Right atrium auricular region (tissue), 2 donors: ENCODE measurements around the gene CACNA2D2. TPM values are rescaled to one million over a fixed set of nuclear protein-coding genes. Genes with fewer than 3 reads are reported as not detected.

Source experiments
- DNase-seq: peaks from one replicate; pipeline ENCODE4 v3.0.0-alpha.2; 2019; ENCODE audit warnings: low spot score
- H3K27ac ChIP-seq, 2 donors: fragments of 200-600 bp; sonication (generic); 1 replicate in 1 of 2; 2 replicates in 1 of 2; pipeline ENCODE4 v1.5.1; 2016 to 2019
- H3K27me3 ChIP-seq, 2 donors: fragments of 200-600 bp; sonication (generic); one replicate each; pipeline versions ENCODE4 v1.5.1 to v1.6.0; 2017 to 2019
- H3K36me3 ChIP-seq: fragments of 200-600 bp; sonication (generic); one replicate; pipeline ENCODE4 v1.5.1; 2016
- H3K4me1 ChIP-seq, 2 donors: fragments of 200-600 bp; sonication (generic); one replicate each; pipeline versions ENCODE4 v1.5.1 to v1.6.0; 2017 to 2019
- H3K4me3 ChIP-seq, 2 donors: fragments of 200-600 bp; sonication (generic); 1 replicate in 1 of 2; 2 replicates in 1 of 2; pipeline ENCODE4 v1.5.1; 2017 to 2019; ENCODE audit warnings: mild to moderate bottlenecking in 1 of 2, moderate library complexity in 1 of 2
- H3K9me3 ChIP-seq, 2 donors: fragments of 200-600 bp; sonication (generic); one replicate each; pipeline ENCODE4 v1.5.1; 2019
- CTCF ChIP-seq, 2 donors: fragments of 200-600 bp; sonication (generic); IDR thresholded peaks; one replicate each; pipeline ENCODE4 v1.5.1; 2019; ENCODE audit warnings: antibody characterized with exemption in 2 of 2
- total RNA-seq, 2 donors: library from RNA; depleted of rRNA; stranded (reverse); fragments of >200 nt; gene quantifications; one replicate each; pipeline ENCODE4 v1.1.0, GENCODE V29; 2016

Gene CACNA2D2
- total RNA-seq, 2 donors from 2014 or later: 3.7 to 6.2 TPM

- Histone ChIP-seq H3K4me3 (no peak overlapping the region), H3K36me3 (no peaks in the 10 kb centered on the region), H3K9me3 (no peaks in the 10 kb centered on the region), H3K27ac (no peak overlapping the region), H3K4me1 (no peaks in the 10 kb centered on the region), H3K27me3 (no peaks in the 10 kb centered on the region)
- no peak for DNase-seq
- no peak for TF ChIP-seq CTCF (IDR thresholded peaks at IDR 0.05)
These were observed 92.2 kb downstream of the CACNA2D2 start for GRCh38 chr3:50411229-50411628.

GRCh38 chr3:50410608-50411139 is 92.8 kb downstream of the CACNA2D2 start:
- H3K9me3 ChIP-seq: no peaks in the 10 kb centered on the region
- DNase-seq: no peak
- no peak overlapping the region for H3K4me3 ChIP-seq
- no peaks in the 10 kb centered on the region for H3K36me3 ChIP-seq
- no peaks in the 10 kb centered on the region for H3K4me1 ChIP-seq
- TF ChIP-seq CTCF (IDR thresholded peaks at IDR 0.05): no peak
- H3K27me3 ChIP-seq: no peaks in the 10 kb centered on the region
- no peak overlapping the region for H3K27ac ChIP-seq

DNA sequence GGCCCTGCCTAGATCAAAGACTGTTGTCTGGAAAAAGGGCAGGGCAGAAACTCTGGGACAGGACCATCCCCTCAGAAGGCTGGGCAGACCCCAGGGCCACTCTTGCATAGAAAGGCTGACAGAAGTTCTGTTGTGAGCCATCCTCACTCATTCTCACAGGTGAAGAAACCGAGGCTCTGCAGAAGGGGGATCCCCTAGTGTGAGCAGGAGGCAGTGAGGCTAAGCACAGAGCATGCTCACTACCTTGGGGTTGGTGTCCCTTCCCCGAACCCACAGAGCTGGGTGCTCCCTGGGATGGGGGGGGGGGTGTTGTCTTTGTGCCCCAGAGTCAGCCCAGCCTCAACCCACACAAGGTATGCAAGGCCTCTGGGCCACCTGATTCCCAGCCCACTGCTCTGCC is 93.2 kb downstream of the CACNA2D2 start:
- no peak for TF ChIP-seq CTCF (IDR thresholded peaks at IDR 0.05)
- no peaks in the 10 kb centered on the region for H3K4me1 ChIP-seq
- no peak for DNase-seq

DNA sequence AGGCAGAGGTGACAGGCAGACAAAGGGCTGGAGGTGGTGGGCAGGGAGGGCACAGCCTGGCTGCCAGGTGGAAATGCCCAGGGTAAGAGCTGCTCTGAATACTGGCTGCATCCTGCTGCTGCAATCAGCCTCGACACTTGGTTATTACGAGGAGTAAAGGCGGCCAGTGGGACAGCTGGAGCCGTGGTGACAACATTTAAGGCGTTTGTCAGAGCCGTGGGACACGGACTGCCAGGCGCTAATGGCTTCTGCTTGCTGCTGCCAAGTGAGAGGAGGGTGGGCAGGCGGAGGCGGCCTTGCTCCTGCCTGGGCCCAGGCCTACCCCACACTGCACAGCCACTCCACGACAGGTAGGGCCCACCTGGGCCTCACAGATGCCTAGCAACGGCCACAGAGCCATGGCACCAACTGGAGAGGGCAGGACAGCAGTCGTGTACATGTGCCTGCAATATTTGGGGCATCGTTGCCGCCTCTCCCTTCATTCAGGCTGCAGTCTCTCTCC is 94.9 kb downstream of the CACNA2D2 start:
- Histone ChIP-seq H3K9me3 (no peaks in the 10 kb centered on the region), H3K36me3 (no peaks in the 10 kb centered on the region), H3K4me1 (no peaks in the 10 kb centered on the region), H3K4me3 (no peak overlapping the region), H3K27me3 (no peaks in the 10 kb centered on the region), H3K27ac (no peak overlapping the region)
- no peak for DNase-seq
- no peak for TF ChIP-seq CTCF (IDR thresholded peaks at IDR 0.05)

More for the DNA sequence above, 93.2 kb downstream of the CACNA2D2 start:
- Histone ChIP-seq H3K27ac (no peak overlapping the region), H3K4me3 (no peak overlapping the region), H3K9me3 (no peaks in the 10 kb centered on the region), H3K27me3 (no peaks in the 10 kb centered on the region), H3K36me3 (no peaks in the 10 kb centered on the region)

- DNase-seq: no peak
- Histone ChIP-seq H3K36me3 (no peaks in the 10 kb centered on the region), H3K9me3 (no peaks in the 10 kb centered on the region), H3K27ac (no peak overlapping the region), H3K27me3 (no peaks in the 10 kb centered on the region), H3K4me1 (no peaks in the 10 kb centered on the region), H3K4me3 (no peak overlapping the region)
- TF ChIP-seq CTCF (IDR thresholded peaks at IDR 0.05): no peak
These were observed 96.9 kb downstream of the CACNA2D2 start for GRCh38 chr3:50406487-50406886.

DNA sequence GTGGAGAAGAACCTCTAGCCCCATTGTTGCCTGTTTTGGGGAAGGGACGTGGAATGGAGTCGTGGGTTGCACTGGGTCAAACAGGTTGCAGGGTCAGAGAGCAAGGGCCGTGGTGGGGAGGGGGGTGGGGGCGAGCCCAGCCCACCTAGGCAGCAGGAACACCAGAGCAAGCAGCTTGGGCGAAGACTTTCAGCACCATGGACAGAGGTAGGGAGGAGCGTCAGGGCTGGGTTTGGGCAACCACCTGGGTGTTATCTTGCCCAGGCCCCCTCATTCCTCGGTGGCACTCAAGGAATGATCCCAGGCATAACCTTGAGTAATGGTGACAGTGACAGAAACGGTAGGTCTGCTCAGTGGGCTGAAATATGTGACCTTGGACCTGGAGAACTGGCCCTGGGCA is 98.2 kb downstream of the CACNA2D2 start:
- no peaks in the 10 kb centered on the region for H3K27me3 ChIP-seq
- no peaks in the 10 kb centered on the region for H3K36me3 ChIP-seq
- DNase-seq: no peak
- TF ChIP-seq CTCF (IDR thresholded peaks at IDR 0.05): no peak
- no peaks in the 10 kb centered on the region for H3K4me1 ChIP-seq
- no peak overlapping the region for H3K27ac ChIP-seq
- H3K9me3 ChIP-seq: no peaks in the 10 kb centered on the region
- H3K4me3 ChIP-seq: no peak overlapping the region
